MG63 (cell line): ENCODE results near the gene TMEM69. TPM values are rescaled to one million over a fixed set of nuclear protein-coding genes. Genes with fewer than 3 reads are reported as not detected.
"Not testable (repeated sequence)": the region's sequence is repeated elsewhere in the genome, so short reads cannot be mapped to it uniquely, and the experiment has no call there.

Experiments
- DNase-seq: peaks from one replicate; pipeline ENCODE4 v3.0.0-alpha.2; 2020
- H3K27me3 ChIP-seq: fragments of 250-450 bp; sonication (Bioruptor Pico); 2 replicates; pipeline ENCODE4 v1.5.1; 2020; ENCODE audit warnings: mild to moderate bottlenecking, moderate library complexity
- H3K36me3 ChIP-seq: fragments of 250-450 bp; sonication (Bioruptor Pico); 2 replicates; pipeline ENCODE4 v1.5.1; 2020; ENCODE audit warnings: mild to moderate bottlenecking, moderate library complexity
- H3K4me3 ChIP-seq: fragments of 250-450 bp; sonication (Bioruptor Pico); 2 replicates; pipeline ENCODE4 v1.5.1; 2020; ENCODE audit warnings: mild to moderate bottlenecking, moderate library complexity
- H3K9me3 ChIP-seq: fragments of 250-450 bp; sonication (Bioruptor Pico); 2 replicates; pipeline ENCODE4 v1.5.1; 2020; ENCODE audit warnings: mild to moderate bottlenecking, moderate library complexity
- total RNA-seq: library from RNA; depleted of rRNA; stranded (reverse); fragments of >200 nt; shearing (Covaris generic); gene quantifications from 2 replicates; pipeline ENCODE4 v1.2.3, GENCODE V29; 2014; ENCODE audit warnings: low replicate concordance; rRNA removed

The TMEM69 gene
- total RNA-seq, 1 experiment from 2014 or later: 21.7 TPM

- DNase-seq: no peak
- no peaks in the 10 kb centered on the region for H3K27me3 ChIP-seq
- no peaks in the 10 kb centered on the region for H3K36me3 ChIP-seq
- no peak overlapping the region for H3K4me3 ChIP-seq
- H3K9me3 ChIP-seq: no peaks in the 10 kb centered on the region
These were observed 25.7 kb downstream of the TMEM69 start for GRCh38 chr1:45713711-45714110.

GRCh38 chr1:45716700-45717099 is 28.7 kb downstream of the TMEM69 start:
- H3K4me3 ChIP-seq: no peak overlapping the region
- no peaks in the 10 kb centered on the region for H3K9me3 ChIP-seq
- no peaks in the 10 kb centered on the region for H3K27me3 ChIP-seq
- DNase-seq: no peak
- H3K36me3 ChIP-seq: no peaks in the 10 kb centered on the region

DNA sequence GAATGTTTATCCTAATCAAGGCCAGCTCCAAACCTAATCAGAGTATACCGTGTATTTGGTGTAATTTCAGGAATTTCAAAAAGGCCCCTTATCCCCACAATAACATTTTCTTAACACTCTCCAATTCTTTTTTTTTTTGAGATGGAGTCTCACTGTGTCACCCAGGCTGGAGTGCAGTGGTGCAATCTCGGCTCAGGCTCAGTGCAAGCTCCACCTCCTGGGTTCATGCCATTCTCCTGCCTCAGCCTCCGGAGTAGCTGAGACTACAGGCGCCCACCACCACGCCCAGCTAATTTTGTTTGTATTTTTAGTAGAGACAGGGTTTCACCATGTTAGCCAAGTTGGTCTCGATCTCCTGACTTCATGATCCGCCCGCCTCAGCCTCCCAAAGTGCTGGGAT is 29.4 kb downstream of the TMEM69 start:
- DNase-seq: peak; percentile 13
- H3K27me3 ChIP-seq, H3K4me3 ChIP-seq, H3K9me3 ChIP-seq, H3K36me3 ChIP-seq: not testable (repeated sequence)

DNA sequence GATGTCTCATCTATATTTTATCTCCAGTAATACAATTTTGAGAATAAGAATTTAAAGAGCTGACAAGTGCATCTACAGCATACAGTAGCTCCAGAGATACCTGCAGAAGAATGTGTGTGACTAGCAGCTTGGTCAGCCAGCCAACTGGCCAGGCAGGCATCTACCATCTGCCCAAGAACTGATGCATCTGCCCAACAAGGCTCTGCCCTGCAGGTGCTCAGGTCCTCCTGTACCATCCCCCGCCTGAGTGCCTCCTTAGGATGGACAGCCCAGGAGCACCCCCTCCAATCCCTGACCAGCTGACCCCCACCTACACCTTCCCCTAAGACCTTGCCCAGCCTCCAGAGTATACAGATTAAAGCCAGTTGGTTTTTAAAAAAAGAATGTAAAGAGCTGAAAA is 30.3 kb downstream of the TMEM69 start:
- no peak for DNase-seq
- Histone ChIP-seq H3K4me3 (no peak overlapping the region), H3K27me3 (no peaks in the 10 kb centered on the region), H3K9me3 (no peaks in the 10 kb centered on the region), H3K36me3 (no peaks in the 10 kb centered on the region)

DNA sequence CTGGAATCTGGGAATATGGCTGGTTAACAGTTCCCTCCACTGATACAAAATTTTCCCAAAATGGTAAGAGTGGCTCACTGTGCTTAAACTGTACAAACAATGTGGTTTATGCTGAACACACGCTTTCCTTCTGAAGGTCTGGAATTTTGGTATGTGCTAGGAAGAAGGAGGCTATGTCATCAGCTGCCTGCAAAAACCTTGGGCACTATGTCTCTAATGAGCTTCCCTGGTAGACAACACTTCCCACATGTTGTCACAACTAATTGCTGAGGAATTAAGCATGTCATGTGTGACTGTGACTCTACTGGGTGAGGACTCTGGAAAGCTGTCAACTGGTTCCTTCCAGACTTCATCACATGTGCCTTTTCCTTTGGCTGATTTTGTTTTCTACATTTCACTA is 33.2 kb downstream of the TMEM69 start:
- Histone ChIP-seq H3K27me3 (no peaks in the 10 kb centered on the region), H3K9me3 (no peaks in the 10 kb centered on the region), H3K36me3 (no peaks in the 10 kb centered on the region), H3K4me3 (no peak overlapping the region)
- DNase-seq: no peak

DNA sequence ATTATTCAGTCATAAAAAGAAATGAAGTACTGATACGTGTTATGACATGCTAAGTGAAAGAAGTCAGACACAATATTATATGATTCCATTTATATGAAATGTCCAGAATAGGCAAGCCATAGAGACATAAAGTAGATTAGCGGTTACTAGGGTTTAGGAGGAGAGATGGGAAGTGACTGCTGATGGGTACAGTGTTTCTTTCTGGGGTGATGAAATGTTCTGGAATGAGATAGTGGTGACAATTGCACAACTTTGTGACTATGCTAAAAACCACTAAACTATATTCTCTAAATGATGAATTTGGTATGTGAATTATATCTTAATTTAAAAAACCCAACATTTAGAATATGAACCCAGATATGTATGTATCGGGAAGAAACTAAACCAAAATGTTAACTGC is 34.8 kb downstream of the TMEM69 start:
- no peak for DNase-seq
- Histone ChIP-seq H3K4me3 (no peak overlapping the region), H3K9me3 (no peaks in the 10 kb centered on the region), H3K27me3 (no peaks in the 10 kb centered on the region), H3K36me3 (no peaks in the 10 kb centered on the region)

- H3K27me3 ChIP-seq: no peaks in the 10 kb centered on the region
- H3K36me3 ChIP-seq: no peaks in the 10 kb centered on the region
- no peak overlapping the region for H3K4me3 ChIP-seq
- no peaks in the 10 kb centered on the region for H3K9me3 ChIP-seq
- DNase-seq: no peak
These were observed 35.4 kb downstream of the TMEM69 start for GRCh38 chr1:45723248-45723930.

GRCh38 chr1:45726007-45726406 is 38.0 kb downstream of the TMEM69 start:
- H3K9me3 ChIP-seq, DNase-seq, H3K36me3 ChIP-seq, H3K27me3 ChIP-seq, H3K4me3 ChIP-seq: not testable (repeated sequence)

GRCh38 chr1:45730075-45730779 is 42.2 kb downstream of the TMEM69 start:
- Histone ChIP-seq H3K4me3 (no peak overlapping the region), H3K9me3 (no peaks in the 10 kb centered on the region), H3K36me3 (no peaks in the 10 kb centered on the region), H3K27me3 (no peaks in the 10 kb centered on the region)
- no peak for DNase-seq

GRCh38 chr1:45730780-45731319 is 42.9 kb downstream of the TMEM69 start:
- H3K4me3 ChIP-seq: no peak overlapping the region
- H3K36me3 ChIP-seq: no peaks in the 10 kb centered on the region
- no peaks in the 10 kb centered on the region for H3K9me3 ChIP-seq
- H3K27me3 ChIP-seq: no peaks in the 10 kb centered on the region
- DNase-seq: no peak

GRCh38 chr1:45739137-45739536 is 51.2 kb downstream of the TMEM69 start:
- Histone ChIP-seq H3K27me3 (no peaks in the 10 kb centered on the region), H3K36me3 (no peaks in the 10 kb centered on the region), H3K4me3 (no peak overlapping the region)

GRCh38 chr1:45739641-45740156 is 51.7 kb downstream of the TMEM69 start:
- not testable (repeated sequence) for H3K4me3 ChIP-seq, H3K36me3 ChIP-seq, H3K27me3 ChIP-seq, H3K9me3 ChIP-seq, DNase-seq

More at GRCh38 chr1:45739137-45739536, 51.2 kb downstream of the TMEM69 start:
- no peak for DNase-seq
- no peaks in the 10 kb centered on the region for H3K9me3 ChIP-seq

Other genes starting within 250 kb of the TMEM69 start
- 0.25 TPM in 1 of 2 replicates, not detected in the other for gene TESK2, start 197.0 kb upstream of the TMEM69 start, total RNA-seq
- 0.16 and 0.67 TPM in 2 replicates for gene CCDC163, start 188.1 kb upstream of the TMEM69 start, total RNA-seq
- gene MMACHC, start 187.9 kb upstream of the TMEM69 start, total RNA-seq: 1.0 and 1.2 TPM in 2 replicates
- 1,198 and 1,251 TPM in 2 replicates for gene PRDX1, start 166.3 kb upstream of the TMEM69 start, total RNA-seq
- gene AKR1A1, start 137.4 kb upstream of the TMEM69 start, total RNA-seq: 60.7 and 93.8 TPM in 2 replicates
- gene NASP, start 104.1 kb upstream of the TMEM69 start, total RNA-seq: 32.2 and 50.9 TPM in 2 replicates
- gene CCDC17, start 64.1 kb upstream of the TMEM69 start, total RNA-seq: not detected in 2 replicates
- gene GPBP1L1, start 1.6 kb upstream of the TMEM69 start, total RNA-seq: 126 and 254 TPM in 2 replicates
- 5.2 and 8.0 TPM in 2 replicates for gene IPP, start 62.5 kb downstream of the TMEM69 start, total RNA-seq
- gene MAST2, start 115.4 kb downstream of the TMEM69 start, total RNA-seq: 14.9 and 21.9 TPM in 2 replicates